Liver (tissue), 3 donors: ENCODE measurements around the gene THBD.

Source experiments
- CTCF ChIP-seq: fragments of 150-350 bp; IDR thresholded peaks from 2 replicates; pipeline ENCODE4 v1.5.1; 2017; ENCODE audit warnings: improper control_type of control experiment, low read depth, low read length; ENCODE audit not compliant: missing input control
- JUND ChIP-seq, 2 donors: IDR thresholded peaks; 2 replicates each; pipeline ENCODE4 v1.6.1; 2016; ENCODE audit warnings: antibody characterized with exemption in 2 of 2
- RXRA ChIP-seq, 2 donors: IDR thresholded peaks; 2 replicates each; pipeline ENCODE4 v1.6.1; 2017 to 2018; ENCODE audit warnings: antibody characterized with exemption in 2 of 2, mild to moderate bottlenecking in 1 of 2
- TAF1 ChIP-seq: conservative IDR thresholded peaks from 2 replicates; pipeline ENCODE4 v1.6.1; 2016; ENCODE audit warnings: antibody characterized with exemption, mild to moderate bottlenecking
- ZBTB33 ChIP-seq: IDR thresholded peaks from 2 replicates; pipeline ENCODE4 v1.6.1; 2016; ENCODE audit warnings: antibody characterized with exemption
- donor health status: healthy.
- donor health status: healthy.

GRCh38 chr20:23061262-23061661 lies 11.8 kb upstream of the THBD start:
- TF ChIP-seq TAF1 (no peak), JUND (IDR thresholded peaks at IDR 0.05) (no peak), CTCF (no peak), RXRA (IDR thresholded peaks at IDR 0.05) (no peak), ZBTB33 (no peak)
